GM12878 (cell line): ENCODE measurements around the gene WNT9A. TPM values are rescaled to one million over a fixed set of nuclear protein-coding genes. Genes with fewer than 3 reads are reported as not detected.

Experiments
- ATAC-seq: fragments of 200-7000 bp; cut with Tn5 transposase; 3 replicates; pipeline ENCODE4 v1.9.1; 2020; ENCODE audit warnings: mild to moderate bottlenecking, moderate library complexity
- BruUV-seq: library from RNA; stranded (reverse); fragments of 400-500 nt; replicated peaks from 2 replicates; lab custom pipeline; 2021; lab: Mats Ljungman, UMichigan
- CTCF ChIA-PET: fragments of 300-600 bp; sonication (Branson Sonifier 250); formaldehyde crosslinking; extraction: SDS; loops from one replicate; lab custom pipeline; 2021; ENCODE audit warnings: inconsistent platforms; lab: Yijun Ruan, JAX
- POLR2A ChIA-PET: fragments of 350-600 bp; formaldehyde crosslinking; extraction: SDS; loops from one replicate; lab custom pipeline; 2021; ENCODE audit warnings: inconsistent platforms; lab: Charles Lee
- RAD21 ChIA-PET: fragments of 300-600 bp; sonication (Branson Sonifier 250); formaldehyde crosslinking; loops from one replicate; lab custom pipeline; 2023; ENCODE audit warnings: antibody characterized with exemption; ENCODE audit not compliant: unreplicated experiment; lab: Charles Lee
- SMC1A ChIA-PET: fragments of 300-600 bp; sonication (Branson Sonifier 250); formaldehyde crosslinking; loops from one replicate; lab custom pipeline; 2023; ENCODE audit not compliant: unreplicated experiment, uncharacterized antibody; lab: Charles Lee
- DNase-seq: peaks from one replicate; pipeline ENCODE4 v3.0.0-alpha.2; 2011; ENCODE audit warnings: low read depth, low spot score
- FAIRE-seq: peaks from 3 replicates; lab custom pipeline; 2011; peaks lifted over from hg19 to GRCh38; lab: Jason Lieb, UNC
- H2AFZ ChIP-seq: 2 replicates; pipeline ENCODE4 v1.6.0; 2011; ENCODE audit warnings: low read depth, low read length, control low read depth; ENCODE audit not compliant: control insufficient read depth
- H3K27ac ChIP-seq: 2 replicates; pipeline ENCODE4 v1.5.1; 2011; ENCODE audit warnings: control low read depth; ENCODE audit not compliant: control insufficient read depth, insufficient read depth
- H3K27me3 ChIP-seq, 2 experiments: replicated peaks in 1 of 2; 2 replicates each; pipeline versions ENCODE4 v1.6.0 to v1.6.1; 2011; ENCODE audit warnings: low read length in 1 of 2; ENCODE audit not compliant: control insufficient read depth in 2 of 2, insufficient read depth in 2 of 2
- H3K36me3 ChIP-seq, 2 experiments: 2 replicates each; pipeline ENCODE4 v1.5.1; 2011; ENCODE audit warnings: low read length in 1 of 2; ENCODE audit not compliant: control insufficient read depth in 2 of 2, insufficient read depth in 2 of 2
- H3K4me1 ChIP-seq: 2 replicates; pipeline ENCODE4 v1.6.1; 2011; ENCODE audit warnings: mild to moderate bottlenecking, low read length, moderate library complexity, mixed read lengths; ENCODE audit not compliant: control insufficient read depth, insufficient read depth
- H3K4me2 ChIP-seq: 2 replicates; pipeline ENCODE4 v1.6.0; 2011; ENCODE audit warnings: control low read depth; ENCODE audit not compliant: control insufficient read depth, insufficient read depth
- H3K4me3 ChIP-seq: fragments of 200-600 bp; sonication (generic); 2 replicates; pipeline ENCODE4 v1.5.1; 2016
- H3K79me2 ChIP-seq: 2 replicates; pipeline ENCODE4 v1.6.0; 2011; ENCODE audit warnings: low read length; ENCODE audit not compliant: control insufficient read depth, insufficient read depth
- H3K9ac ChIP-seq: 2 replicates; pipeline ENCODE4 v1.8.0; 2011; ENCODE audit warnings: low read length, control low read depth, mixed read lengths; ENCODE audit not compliant: control insufficient read depth, insufficient read depth
- H3K9me3 ChIP-seq: replicated peaks from 3 replicates; pipeline ENCODE4 v1.5.1; 2011; ENCODE audit warnings: mild to moderate bottlenecking, low read length; ENCODE audit not compliant: control insufficient read depth, insufficient read depth
- H4K20me1 ChIP-seq: 2 replicates; pipeline ENCODE4 v1.6.0; 2011; ENCODE audit not compliant: control insufficient read depth, insufficient read depth
- CBX3 ChIP-seq: fragments of 200-600 bp; sonication (generic); IDR thresholded peaks from 2 replicates; pipeline ENCODE4 v1.6.1; 2016; ENCODE audit warnings: low read depth, borderline replicate concordance
- MAX ChIP-seq: IDR thresholded peaks from 2 replicates; pipeline ENCODE4 v1.6.1; 2012; ENCODE audit warnings: low read depth, low read length, improper control_type of control experiment
- MEF2A ChIP-seq: IDR thresholded peaks from 2 replicates; pipeline ENCODE4 v1.6.1; 2011; ENCODE audit warnings: low read depth, mild to moderate bottlenecking, low read length, moderate library complexity; ENCODE audit not compliant: insufficient read depth
- NFYA ChIP-seq: IDR thresholded peaks from 2 replicates; pipeline ENCODE4 v1.6.1; 2011; ENCODE audit warnings: low read depth, mild to moderate bottlenecking, low read length, improper control_type of control experiment, borderline replicate concordance
- SMAD1 ChIP-seq: fragments of 450-650 bp; IDR thresholded peaks from 2 replicates; pipeline ENCODE4 v1.6.1; 2018; ENCODE audit warnings: mild to moderate bottlenecking, low read depth; ENCODE audit not compliant: partially characterized antibody
- SMAD5 ChIP-seq: IDR thresholded peaks from 2 replicates; pipeline ENCODE4 v1.6.1; 2016; ENCODE audit warnings: antibody characterized with exemption, low read depth
- ZSCAN29 ChIP-seq: fragments of 450-650 bp; IDR thresholded peaks from 2 replicates; pipeline ENCODE4 v1.6.1; 2017; ENCODE audit warnings: mild to moderate bottlenecking, moderate library complexity
- WGBS: methylation state at CpG from one replicate; pipeline ENCODE4 v1.1.6; 2016; ENCODE audit warnings: low lambda C conversion rate; ENCODE audit not compliant: insufficient replicate concordance, insufficient coverage; ENCODE audit errors: missing lambda C conversion rate; 5-methylcytosine and 5-hydroxymethylcytosine counted together
- in situ Hi-C: fragments of 300-500 bp; cut with MboI; formaldehyde crosslinking; loops from 9 replicates; pipeline ENCODE4 v1.14.3; 2018; ENCODE audit warnings: mixed read lengths
- intact Hi-C: fragments of 100-400 bp; cut with micrococcal nuclease; formaldehyde crosslinking; loops from one replicate; pipeline ENCODE4 v1.14.2; 2022; ENCODE audit not compliant: unreplicated experiment
- polyA plus RNA-seq, 11 experiments: library from polyadenylated mRNA; depleted of rRNA in 4 of 11; unstranded in 6 of 11; stranded (reverse) in 5 of 11; fragments of >200 nt; fragmentation: Nextera tagmentation in 4 of 11; fragmentation: Illumina TruSeq in 1 of 11; extraction: Ambion mirVana in 4 of 11; extraction: Trizol in 1 of 11; gene quantifications; 1 replicate in 1 of 11; 2 replicates in 10 of 11; pipeline versions ENCODE4 v1.2.1 to v1.2.3, GENCODE V29; 2011 to 2016; ENCODE audit warnings: inconsistent platforms in 2 of 11, missing spikeins in 2 of 11, low read depth in 1 of 11
- total RNA-seq, 4 experiments: library from RNA; depleted of rRNA in 3 of 4; stranded (reverse); fragments of >200 nt in 3 of 4; fragmentation: Illumina TruSeq in 1 of 4; extraction: Trizol in 1 of 4; gene quantifications; 2 replicates each; pipeline versions ENCODE4 v1.2.1 to v1.2.3, GENCODE V29; 2013 to 2021
- TF ChIP-seq, protein P1 (sequence below): IDR thresholded peaks from 2 replicates; pipeline ENCODE4 v1.6.1; 2012; ENCODE audit warnings: low read length, inconsistent platforms

Gene WNT9A
- total and polyA plus RNA-seq, 10 of the 15 experiments (the other 5 are each of a cell fraction or from before 2014, with no cell fraction given) = not detected

GRCh38 chr1:227905573-227906487 lies 41.9 kb downstream of the WNT9A start:
- ChIA-PET RAD21 (no interaction called here), SMC1A (no interaction called here), POLR2A (no interaction called here), CTCF (no interaction called here)
- H3K27ac ChIP-seq = no peak overlapping the region
- BruUV-seq = no TSS peak
- no peaks in the 10 kb centered on the region for H3K36me3 ChIP-seq
- H3K9ac ChIP-seq = no peak overlapping the region
- ATAC-seq (no peak), DNase-seq (no peak), FAIRE-seq (no peak)
- H3K4me3 ChIP-seq = no peak overlapping the region
- H3K4me2 ChIP-seq = no peak overlapping the region
- H4K20me1 ChIP-seq = no peaks in the 10 kb centered on the region
- no peaks in the 10 kb centered on the region for H3K9me3 ChIP-seq
- intact Hi-C loops = loop anchor here (10.0 kb wide), 1 partner anchor 61 kb away; no protein-coding TSS in a partner anchor
- H2AFZ ChIP-seq = no peak overlapping the region
- H3K79me2 ChIP-seq = no peaks in the 10 kb centered on the region
- H3K4me1 ChIP-seq = no peaks in the 10 kb centered on the region
- H3K27me3 ChIP-seq = no peaks in the 10 kb centered on the region; a peak in 1 of 4 replicates
- 42% methylated on average over 14 of the region's 15 CpGs for WGBS
- no peak for TF ChIP-seq NFYA
- no peak for TF ChIP-seq SMAD5
- no peak for TF ChIP-seq CBX3
- no peak for TF ChIP-seq MEF2A
- no peak for TF ChIP-seq MAX
- TF ChIP-seq ZSCAN29 = no peak
- TF ChIP-seq, protein P1, sequence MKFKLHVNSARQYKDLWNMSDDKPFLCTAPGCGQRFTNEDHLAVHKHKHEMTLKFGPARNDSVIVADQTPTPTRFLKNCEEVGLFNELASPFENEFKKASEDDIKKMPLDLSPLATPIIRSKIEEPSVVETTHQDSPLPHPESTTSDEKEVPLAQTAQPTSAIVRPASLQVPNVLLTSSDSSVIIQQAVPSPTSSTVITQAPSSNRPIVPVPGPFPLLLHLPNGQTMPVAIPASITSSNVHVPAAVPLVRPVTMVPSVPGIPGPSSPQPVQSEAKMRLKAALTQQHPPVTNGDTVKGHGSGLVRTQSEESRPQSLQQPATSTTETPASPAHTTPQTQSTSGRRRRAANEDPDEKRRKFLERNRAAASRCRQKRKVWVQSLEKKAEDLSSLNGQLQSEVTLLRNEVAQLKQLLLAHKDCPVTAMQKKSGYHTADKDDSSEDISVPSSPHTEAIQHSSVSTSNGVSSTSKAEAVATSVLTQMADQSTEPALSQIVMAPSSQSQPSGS = no peak
- no peak for TF ChIP-seq SMAD1
- in situ Hi-C loops = no loop called here
